GM18870 (cell line): ENCODE results near the gene NLRC5.
A peak's percentile ranks its signal among the peaks of the same experiment; 100 is the strongest.

Source experiments
- ATAC-seq: cut with Tn5 transposase; IDR thresholded peaks from one replicate; pipeline ENCODE4 v1.9.1; 2021; ENCODE audit warnings: moderate library complexity; ENCODE audit not compliant: unreplicated experiment

NLRC5 gene

DNA sequence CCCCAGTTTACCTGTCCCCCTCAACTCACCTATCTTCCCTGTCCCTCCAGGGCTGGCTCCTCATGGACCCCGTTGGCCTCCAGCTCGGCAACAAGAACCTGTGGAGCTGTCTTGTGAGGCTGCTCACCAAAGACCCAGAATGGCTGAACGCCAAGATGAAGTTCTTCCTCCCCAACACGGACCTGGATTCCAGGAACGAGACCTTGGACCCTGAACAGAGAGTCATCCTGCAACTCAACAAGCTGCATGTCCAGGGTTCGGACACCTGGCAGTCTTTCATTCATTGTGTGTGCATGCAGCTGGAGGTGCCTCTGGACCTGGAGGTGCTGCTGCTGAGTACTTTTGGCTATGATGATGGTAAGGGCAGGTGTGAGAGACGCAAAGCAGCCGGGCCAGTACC, 31.3 kb downstream of the NLRC5 start:
- no peak for ATAC-seq

DNA sequence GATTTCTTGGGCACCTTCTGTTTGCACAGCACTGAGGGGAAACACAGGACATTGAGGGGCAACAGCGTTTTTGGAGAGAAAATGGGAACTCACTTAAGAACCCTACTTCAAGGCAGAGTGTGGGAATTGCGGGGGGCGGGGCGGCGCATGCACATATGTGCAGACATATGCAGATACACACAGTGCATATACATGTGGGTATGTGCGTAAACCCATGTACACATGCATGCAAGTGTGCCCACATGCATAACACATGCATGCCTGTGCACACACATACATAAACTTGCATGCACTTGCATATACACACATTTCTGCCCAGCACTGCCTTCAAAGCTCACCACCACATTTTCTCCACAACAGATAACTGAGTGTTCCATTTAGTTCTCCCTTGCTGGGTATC, 32.4 kb downstream of the NLRC5 start:
- no peak for ATAC-seq

DNA sequence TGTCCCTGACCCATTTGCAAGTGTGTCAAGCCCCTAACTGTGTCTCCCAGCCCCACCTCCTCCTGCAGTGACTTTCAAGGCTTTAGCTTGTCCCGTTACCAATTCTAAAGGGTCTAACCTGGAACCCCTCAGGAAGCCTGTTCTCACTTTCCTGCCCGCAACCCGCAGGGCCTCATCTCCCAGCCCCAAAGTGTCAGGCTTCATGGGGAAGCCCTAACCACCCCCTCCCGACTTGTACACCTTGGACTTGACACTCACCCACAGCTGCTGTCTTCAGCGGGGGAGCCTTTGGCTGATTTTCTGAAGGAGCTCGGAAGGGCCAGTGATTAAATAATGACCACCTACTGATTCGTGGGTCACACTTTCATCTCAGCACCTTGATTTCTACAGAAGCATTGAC, 33.1 kb downstream of the NLRC5 start:
- ATAC-seq: no peak

DNA sequence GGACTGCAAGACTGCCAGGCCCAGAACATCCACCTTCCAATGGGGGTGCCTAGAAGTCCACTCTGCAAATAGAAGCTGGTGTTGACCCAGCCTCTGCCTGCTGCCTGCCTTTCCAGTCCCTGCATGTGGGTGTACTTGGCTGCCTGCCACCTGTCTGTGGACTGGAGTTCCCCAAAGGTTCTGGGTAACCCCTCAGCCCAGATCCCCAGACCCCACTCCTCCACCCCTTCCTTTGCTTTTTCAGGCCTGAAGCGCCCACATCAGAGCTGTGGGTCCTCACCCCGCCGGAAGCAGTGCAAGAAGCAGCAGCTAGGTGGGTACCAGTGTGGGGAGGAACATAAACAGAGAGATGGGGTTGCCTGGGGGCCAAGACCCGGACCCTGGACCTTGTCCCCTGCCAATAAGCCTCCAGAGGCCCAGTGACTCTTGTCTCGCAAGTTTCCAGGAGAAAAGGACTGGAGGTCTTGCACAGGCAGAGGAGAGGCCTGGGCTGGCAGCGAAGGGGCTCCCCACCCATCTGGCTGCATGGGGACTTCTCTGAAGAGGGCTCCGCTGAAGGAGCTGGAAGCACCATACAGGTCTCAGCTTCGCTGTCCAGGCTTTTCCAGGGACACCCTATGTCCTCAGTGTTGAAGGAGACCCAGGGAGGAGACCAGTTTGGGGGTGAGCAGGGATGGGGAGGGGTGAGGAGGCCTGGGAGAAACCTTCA, 34.3 kb downstream of the NLRC5 start:
- no peak for ATAC-seq

DNA sequence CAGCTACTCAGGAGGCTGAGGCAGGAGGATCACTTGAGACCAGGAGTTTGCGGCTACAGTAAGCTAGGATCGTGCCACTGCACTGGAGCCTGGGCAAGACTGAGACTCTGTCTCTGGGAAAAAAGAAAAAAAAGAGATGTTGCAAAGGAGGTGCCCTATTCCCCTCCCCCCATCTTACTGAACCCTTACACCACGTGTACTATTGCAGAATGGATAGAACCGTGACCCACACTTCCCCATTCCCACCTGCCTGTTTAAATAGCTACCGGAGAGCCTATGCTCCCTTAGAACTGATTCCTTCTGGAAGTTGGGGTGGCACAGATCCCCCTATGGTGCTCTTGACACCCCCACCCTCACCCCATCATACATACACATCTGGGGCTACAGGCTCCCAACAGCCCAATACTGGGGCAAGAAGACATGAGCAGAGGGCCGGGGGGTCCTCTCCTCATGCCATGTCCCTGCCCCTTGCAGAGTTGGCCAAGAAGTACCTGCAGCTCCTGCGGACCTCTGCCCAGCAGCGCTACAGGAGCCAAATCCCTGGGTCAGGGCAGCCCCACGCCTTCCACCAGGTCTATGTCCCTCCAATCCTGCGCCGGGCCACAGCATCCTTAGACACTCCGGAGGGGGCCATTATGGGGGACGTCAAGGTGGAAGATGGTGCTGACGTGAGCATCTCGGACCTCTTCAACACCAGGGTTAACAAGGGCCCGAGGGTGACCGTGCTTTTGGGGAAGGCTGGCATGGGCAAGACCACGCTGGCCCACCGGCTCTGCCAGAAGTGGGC, 35.7 kb downstream of the NLRC5 start:
- ATAC-seq: no peak

DNA sequence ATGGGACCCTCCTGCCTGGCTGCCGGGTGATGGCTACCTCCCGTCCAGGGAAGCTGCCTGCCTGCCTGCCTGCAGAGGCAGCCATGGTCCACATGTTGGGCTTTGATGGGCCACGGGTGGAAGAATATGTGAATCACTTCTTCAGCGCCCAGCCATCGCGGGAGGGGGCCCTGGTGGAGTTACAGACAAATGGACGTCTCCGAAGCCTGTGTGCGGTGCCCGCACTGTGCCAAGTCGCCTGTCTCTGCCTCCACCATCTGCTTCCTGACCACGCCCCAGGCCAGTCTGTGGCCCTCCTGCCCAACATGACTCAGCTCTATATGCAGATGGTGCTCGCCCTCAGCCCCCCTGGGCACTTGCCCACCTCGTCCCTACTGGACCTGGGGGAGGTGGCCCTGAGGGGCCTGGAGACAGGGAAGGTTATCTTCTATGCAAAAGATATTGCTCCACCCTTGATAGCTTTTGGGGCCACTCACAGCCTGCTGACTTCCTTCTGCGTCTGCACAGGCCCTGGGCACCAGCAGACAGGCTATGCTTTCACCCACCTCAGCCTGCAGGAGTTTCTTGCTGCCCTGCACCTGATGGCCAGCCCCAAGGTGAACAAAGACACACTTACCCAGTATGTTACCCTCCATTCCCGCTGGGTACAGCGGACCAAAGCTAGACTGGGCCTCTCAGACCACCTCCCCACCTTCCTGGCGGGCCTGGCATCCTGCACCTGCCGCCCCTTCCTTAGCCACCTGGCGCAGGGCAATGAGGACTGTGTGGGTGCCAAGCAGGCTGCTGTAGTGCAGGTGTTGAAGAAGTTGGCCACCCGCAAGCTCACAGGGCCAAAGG, 36.8 kb downstream of the NLRC5 start:
- ATAC-seq: no peak

DNA sequence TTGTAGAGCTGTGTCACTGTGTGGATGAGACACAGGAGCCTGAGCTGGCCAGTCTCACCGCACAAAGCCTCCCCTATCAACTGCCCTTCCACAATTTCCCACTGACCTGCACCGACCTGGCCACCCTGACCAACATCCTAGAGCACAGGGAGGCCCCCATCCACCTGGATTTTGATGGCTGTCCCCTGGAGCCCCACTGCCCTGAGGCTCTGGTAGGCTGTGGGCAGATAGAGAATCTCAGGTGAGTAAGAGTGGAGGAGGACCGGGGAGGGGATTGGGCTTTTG, 37.4 kb downstream of the NLRC5 start:
- no peak for ATAC-seq

DNA sequence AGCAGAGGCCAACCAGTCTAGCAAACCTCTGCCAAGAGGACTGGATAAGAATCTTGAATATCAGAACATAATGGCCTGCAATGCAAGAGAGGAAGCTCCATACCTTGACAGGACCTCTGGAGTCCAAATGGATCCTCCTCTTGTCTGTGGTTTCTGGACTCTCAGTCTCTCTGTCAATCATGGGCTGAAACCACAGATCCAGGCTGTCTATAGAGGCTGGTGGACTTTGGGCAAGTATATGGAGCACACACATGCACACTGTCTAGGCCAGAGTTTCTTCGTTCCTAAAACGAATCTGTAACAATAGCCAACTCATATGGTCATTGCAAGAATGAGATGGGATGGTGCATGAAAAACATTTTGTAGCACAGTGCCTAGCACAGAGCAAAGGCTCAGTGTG, 37.7 kb downstream of the NLRC5 start:
- ATAC-seq: no peak

DNA sequence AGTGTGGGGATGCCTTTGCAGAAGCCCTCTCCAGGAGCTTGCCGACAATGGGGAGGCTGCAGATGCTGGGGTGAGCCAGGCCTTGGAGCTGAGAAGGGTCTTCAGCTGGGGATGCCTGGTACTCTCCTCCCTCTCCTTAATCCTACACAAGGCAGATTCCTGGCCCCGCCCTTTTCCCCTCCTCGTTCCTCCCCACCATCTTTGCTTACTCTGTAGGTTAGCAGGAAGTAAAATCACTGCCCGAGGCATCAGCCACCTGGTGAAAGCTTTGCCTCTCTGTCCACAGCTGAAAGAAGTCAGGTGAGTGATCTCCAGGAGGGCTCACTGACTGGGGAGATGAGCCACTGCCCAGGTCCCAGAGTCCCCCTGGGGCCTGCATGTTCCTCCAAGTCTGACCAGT, 38.7 kb downstream of the NLRC5 start:
- no peak for ATAC-seq

DNA sequence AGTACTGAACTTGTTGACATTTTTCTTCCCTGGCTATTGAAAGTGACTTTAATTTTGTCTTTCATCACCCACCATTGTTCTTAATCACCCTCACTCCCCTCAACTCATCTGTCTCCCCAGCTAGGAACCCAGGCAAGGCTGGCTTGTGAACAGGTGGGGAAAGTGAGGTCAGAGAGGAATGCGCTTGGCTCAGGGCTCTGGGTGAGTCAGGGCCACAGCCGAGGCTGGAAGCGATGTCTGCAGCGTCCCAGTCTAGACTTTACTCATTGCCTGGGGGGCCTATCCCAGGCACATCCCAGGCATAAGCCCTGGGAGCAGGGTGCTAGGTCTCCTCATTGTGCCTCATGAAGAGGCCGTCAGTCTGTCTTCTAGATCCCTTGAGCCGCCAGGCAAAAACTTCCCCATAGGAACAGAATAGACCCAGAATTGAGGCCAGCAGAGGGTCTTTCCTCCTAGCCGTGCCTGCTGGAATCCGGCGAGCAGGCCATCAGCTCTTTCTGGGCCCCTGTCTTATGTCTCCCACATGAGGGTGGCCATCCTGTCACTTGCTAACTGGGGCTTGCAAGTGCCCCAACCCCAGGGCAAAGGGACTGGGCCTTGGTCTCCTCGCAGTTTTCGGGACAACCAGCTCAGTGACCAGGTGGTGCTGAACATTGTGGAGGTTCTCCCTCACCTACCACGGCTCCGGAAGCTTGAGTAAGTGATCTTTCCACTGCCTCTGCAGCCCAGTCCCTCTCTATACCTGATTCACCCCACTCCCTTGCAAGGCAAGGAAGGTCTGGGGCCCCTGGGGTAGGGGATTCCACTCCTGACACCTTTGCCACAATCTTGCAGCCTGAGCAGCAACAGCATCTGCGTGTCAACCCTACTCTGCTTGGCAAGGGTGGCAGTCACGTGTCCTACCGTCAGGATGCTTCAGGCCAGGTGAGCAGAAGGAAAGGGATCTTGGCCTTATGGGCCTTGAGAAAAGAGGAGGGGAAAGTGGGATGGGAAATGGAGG, 40.1 kb downstream of the NLRC5 start:
- ATAC-seq: no peak

DNA sequence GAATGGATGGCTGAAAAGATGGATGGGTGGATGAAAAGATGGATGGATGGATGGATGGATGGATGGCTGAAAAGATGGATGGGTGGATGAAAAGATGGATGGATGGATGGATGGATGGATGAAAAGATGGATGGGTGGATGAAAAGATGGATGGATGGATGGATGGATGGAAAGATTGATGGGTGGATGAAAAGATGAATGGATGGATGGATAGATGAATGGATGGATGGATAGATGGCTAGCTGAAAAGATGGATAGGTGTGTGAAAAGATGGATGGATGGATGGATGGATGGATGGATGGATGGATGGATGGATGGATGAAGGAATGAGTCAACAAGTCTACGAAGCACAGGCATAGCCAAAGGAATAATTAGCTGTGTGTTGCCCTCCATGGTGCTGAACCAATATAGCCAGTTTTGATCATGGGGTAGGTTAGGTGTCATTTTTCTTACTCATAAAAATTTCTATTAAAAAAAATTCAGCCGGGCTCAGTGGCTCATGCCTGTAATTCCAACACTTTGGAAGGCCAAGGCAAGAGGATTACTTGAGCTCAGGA, 41.1 kb downstream of the NLRC5 start:
- no peak for ATAC-seq

DNA sequence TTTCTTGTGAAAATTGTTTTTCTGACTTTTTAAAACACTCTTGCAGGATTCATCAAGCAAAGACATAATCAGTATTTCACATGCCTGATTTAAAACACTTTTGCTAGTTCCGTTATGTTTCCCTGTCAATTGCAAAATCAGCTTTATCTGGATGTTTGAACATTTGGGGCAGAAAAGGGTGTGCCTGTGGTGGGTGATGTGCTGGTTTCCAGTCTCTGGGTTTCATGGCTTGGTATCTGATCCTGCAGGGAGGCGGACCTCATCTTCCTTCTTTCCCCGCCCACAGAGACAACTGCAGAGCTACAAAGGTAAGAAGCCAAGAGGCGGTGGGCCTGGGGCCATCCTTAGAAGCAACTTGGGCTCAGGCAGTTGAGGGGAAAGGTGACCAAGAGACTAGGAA, 41.8 kb downstream of the NLRC5 start:
- ATAC-seq: no peak

DNA sequence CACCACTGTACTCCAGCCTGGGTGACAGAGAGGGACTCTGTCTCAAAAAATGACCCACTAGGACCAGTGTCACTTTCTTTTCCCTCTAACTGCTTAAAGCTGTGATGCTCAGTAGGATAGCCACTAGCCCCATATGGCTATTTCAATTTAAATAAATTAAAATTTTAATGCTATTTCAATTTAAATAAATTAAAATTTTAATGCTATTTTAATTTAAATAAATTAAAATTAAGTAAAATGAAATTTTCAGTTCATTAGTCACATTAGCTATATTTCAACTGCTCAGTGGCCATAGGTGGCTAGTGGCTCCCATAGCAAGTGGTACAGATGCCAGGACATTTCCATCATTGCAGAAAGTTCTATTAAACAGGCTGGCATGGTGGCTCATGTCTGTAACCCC, 43.0 kb downstream of the NLRC5 start:
- no peak for ATAC-seq

DNA sequence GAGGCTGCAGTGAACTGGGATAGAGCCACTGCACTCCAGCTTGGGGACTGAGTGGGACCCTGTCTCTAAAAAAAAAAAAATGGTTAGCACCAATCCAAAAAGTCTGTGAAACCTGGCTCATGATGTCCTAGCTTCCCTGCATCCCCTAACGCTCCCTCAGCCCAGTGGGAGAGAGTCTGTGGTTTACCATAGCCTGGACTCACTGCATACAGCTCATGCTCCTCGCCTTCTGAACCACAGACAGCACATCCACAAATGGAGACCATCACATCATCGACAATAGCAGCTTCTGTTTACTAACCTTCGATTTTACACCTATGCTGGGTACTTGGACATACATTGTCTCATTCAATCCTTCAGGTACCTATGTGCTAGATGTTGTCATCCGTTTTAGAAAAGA, 43.6 kb downstream of the NLRC5 start:
- no peak for ATAC-seq

DNA sequence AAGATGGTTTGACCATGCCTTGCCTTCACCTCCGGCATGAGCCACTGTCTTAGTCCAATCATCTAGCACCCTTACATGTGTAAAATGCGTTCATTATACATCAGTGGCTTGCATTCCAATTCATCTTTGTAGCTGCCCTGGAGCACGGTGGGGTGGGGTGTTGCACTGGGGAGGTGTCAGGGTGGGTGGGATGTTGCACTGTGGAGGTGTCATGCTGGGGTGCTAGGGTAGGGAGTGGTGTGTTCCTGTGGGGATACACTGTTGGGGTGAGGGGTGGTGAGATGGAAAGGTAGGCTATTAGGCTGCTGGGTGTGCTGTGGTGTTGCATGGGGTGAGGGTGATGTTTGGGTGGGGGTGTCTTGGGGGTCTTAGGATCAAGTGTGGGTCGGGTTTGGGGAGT, 47.0 kb downstream of the NLRC5 start:
- no peak for ATAC-seq

DNA sequence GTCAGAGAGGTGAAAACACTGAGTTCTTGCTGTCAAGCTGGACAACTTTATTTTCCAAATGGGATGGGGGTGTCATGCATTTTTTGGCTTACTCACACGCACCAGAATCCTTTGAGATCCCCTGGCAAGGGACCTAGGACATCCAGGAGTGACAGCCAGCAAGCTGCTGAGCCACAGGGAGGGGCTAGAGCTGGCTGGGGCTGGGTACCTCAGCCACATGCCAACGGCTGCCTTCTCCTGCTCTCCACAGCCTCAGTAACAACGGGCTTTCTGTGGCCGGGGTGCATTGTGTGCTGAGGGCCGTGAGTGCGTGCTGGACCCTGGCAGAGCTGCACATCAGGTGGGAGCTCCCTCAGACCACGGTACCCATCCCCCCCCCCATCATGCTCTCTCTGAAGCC, 47.6 kb downstream of the NLRC5 start:
- ATAC-seq: no peak

DNA sequence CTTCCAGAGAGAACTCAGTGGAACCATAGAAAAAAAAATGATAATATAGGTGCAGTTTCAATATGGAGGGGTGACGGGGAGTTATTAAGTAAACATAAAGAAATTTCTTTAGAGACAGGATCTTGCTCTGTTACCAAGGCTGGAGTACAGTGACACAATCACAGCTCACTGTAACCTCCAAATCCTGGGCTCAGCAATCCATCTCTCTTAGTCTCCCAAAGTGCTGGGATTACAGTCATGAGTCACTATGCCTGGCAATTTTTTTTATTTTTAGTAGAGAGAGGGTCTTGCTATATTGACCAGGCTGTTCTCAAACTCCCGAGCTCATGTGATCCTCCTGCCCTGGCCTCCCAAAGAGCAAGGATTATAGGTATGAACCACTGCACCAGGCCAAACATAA, 48.8 kb downstream of the NLRC5 start:
- ATAC-seq: no peak

DNA sequence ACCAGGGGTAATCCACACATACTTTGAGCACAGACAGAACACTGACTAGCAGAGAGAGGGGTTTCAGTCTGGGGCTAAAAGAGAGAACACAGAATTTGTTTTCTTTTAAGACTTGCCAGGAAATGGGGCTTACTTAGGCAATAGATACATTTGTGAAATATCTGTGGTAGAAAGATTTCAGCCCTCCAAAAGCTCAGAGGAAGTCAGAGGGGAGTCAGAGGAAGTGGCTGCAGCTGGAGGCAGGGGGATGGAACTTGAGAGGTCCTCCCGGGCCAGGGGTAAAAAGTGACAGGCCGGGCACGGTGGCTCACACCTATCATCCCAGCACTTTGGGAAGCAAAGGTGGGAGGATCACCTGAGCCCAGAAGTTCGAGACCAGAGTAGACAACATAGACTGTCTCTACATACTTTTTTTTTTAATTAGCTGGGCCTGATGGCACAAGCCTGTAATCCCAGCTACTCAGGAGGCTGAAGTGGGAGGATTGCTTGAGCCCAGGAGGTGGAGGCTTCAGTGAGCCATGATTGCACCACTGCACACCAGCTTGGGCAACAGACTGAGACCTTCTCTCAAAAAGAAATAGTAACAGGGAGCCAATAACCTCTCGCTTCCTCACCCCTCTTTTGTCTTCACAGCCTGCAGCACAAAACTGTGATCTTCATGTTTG, 49.9 kb downstream of the NLRC5 start:
- no peak for ATAC-seq

DNA sequence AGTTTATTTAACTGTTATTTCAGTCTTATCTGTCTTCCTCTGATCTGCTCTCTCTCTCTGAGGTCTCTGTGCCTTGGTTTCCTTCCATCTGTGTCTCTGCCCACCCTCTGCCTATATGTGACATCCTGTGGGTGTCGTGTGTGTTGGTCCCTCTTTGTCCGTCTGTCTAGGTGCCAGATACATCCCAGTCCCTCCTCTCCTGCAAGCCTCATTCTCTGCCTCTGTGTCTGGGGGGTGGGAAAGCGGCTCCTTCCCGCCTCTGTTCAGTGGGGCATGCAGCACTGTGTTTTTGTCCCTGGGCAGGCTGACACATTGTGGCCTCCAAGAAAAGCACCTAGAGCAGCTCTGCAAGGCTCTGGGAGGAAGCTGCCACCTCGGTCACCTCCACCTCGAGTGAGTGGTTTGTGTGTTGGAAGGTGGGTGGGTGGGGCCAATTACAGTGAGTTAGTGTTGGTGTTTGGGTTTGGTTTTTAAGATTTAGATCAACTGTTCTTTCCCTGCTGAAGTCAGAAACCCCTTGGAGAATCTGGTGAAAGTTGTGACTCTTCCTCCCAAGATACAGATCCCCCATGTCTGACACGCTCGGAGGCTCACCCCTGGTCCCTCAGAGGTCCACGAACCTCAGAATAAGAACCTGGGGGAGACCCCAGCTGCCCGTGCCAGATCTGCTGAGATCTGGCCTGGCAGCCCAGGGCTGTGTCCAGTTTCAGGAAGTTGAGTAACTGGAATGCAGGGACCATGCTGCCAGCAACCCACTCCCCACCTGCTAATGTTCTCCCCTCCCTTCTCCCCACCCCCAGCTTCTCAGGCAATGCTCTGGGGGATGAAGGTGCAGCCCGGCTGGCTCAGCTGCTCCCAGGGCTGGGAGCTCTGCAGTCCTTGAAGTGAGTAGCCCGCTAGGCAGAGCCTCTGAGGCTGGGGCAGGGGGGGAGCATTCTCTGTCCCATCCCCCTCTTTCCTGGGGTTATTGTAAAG, 52.1 kb downstream of the NLRC5 start:
- peak; percentile 24 for ATAC-seq
